GM18870 (cell line): ENCODE data around the gene CPEB3.
"Not testable (repeated sequence)": the region's sequence is repeated elsewhere in the genome, so short reads cannot be mapped to it uniquely, and the experiment has no call there.

Experiments
- ATAC-seq: cut with Tn5 transposase; IDR thresholded peaks from one replicate; pipeline ENCODE4 v1.9.1; 2021; ENCODE audit warnings: moderate library complexity; ENCODE audit not compliant: unreplicated experiment

CPEB3 gene

GRCh38 chr10:92149261-92149660 lies 141.6 kb downstream of the CPEB3 start:
- ATAC-seq: no peak

GRCh38 chr10:92146781-92147180 lies 144.1 kb downstream of the CPEB3 start:
- ATAC-seq: no peak

- no peak for ATAC-seq
These were observed 144.8 kb downstream of the CPEB3 start for GRCh38 chr10:92146107-92146506.

GRCh38 chr10:92142949-92143348 lies 147.9 kb downstream of the CPEB3 start:
- peak; percentile 70 for ATAC-seq

GRCh38 chr10:92142512-92142911 lies 148.4 kb downstream of the CPEB3 start:
- ATAC-seq: no peak

GRCh38 chr10:92141147-92141546 lies 149.7 kb downstream of the CPEB3 start:
- not testable (repeated sequence) for ATAC-seq

- ATAC-seq: not testable (repeated sequence)
These were observed 156.8 kb downstream of the CPEB3 start for GRCh38 chr10:92134049-92134448.

- ATAC-seq: no peak
These were observed 159.5 kb downstream of the CPEB3 start for GRCh38 chr10:92131275-92131820.

- no peak for ATAC-seq
These were observed 160.1 kb downstream of the CPEB3 start for GRCh38 chr10:92130622-92131274.

- no peak for ATAC-seq
These were observed 164.7 kb downstream of the CPEB3 start for GRCh38 chr10:92126100-92126650.

- no peak for ATAC-seq
These were observed 165.7 kb downstream of the CPEB3 start for GRCh38 chr10:92125144-92125543.

GRCh38 chr10:92124616-92125143 lies 166.2 kb downstream of the CPEB3 start:
- no peak for ATAC-seq

- no peak for ATAC-seq
These were observed 166.9 kb downstream of the CPEB3 start for GRCh38 chr10:92124020-92124419.

- ATAC-seq: no peak
These were observed 167.9 kb downstream of the CPEB3 start for GRCh38 chr10:92122941-92123450.

- no peak for ATAC-seq
These were observed 169.0 kb downstream of the CPEB3 start for GRCh38 chr10:92121686-92122492.

- no peak for ATAC-seq
These were observed 171.5 kb downstream of the CPEB3 start for GRCh38 chr10:92119340-92119739.

- ATAC-seq: not testable (repeated sequence)
These were observed 176.0 kb downstream of the CPEB3 start for GRCh38 chr10:92114917-92115316.

GRCh38 chr10:92113911-92114600 lies 176.8 kb downstream of the CPEB3 start:
- no peak for ATAC-seq

GRCh38 chr10:92112462-92112861 lies 178.4 kb downstream of the CPEB3 start:
- no peak for ATAC-seq

- ATAC-seq: no peak
These were observed 179.4 kb downstream of the CPEB3 start for GRCh38 chr10:92111336-92111939.
